GM15510 (cell line): ENCODE results near the gene MOB3A.

ENCODE experiments used
- POLR2A ChIP-seq: IDR thresholded peaks from 3 replicates; pipeline ENCODE4 v1.6.1; 2011; ENCODE audit warnings: borderline replicate concordance; ENCODE audit not compliant: insufficient read length; ENCODE audit errors: extremely low read depth

Gene MOB3A

DNA sequence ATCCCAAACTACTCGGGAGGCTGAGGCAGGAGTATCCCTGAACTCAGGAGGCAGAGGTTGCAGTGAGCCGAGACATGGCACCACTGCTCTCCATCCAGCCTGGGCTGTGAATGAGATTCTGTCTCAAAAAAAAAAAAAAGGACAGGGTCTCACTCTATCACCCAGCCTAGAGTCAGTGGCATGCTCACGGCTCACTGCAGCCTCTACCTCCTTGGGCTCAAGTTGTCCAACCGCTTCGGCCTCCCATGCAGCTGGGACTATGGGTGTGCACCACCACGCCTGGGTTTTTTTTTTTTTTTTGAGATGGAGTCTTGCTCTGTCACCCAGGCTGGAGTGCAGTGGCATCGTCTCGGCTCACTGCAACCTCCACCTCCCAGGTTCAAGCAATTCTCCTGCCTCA is 59.7 kb downstream of the MOB3A start:
- TF ChIP-seq POLR2A = no peak

DNA sequence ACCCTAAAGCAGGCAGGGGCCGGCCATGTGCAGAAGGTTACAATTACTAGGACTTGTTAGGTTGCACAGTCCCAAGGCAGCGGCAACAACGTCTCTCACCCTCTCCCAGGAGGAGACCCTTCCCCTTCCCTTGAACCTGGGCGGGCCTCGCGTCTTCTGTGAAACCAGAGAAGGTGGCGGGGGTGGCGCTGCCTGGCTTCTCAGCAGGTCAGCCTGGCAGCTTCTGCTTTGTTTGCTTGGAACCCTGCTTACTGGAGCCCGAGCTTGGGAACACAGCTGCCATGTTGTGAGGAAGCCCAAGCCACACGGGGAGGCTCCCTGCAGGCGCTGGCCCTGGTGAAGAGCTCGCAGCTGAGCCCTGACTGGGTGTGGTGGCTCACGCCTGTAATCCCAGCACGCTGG is 60.5 kb downstream of the MOB3A start:
- TF ChIP-seq POLR2A = no peak

DNA sequence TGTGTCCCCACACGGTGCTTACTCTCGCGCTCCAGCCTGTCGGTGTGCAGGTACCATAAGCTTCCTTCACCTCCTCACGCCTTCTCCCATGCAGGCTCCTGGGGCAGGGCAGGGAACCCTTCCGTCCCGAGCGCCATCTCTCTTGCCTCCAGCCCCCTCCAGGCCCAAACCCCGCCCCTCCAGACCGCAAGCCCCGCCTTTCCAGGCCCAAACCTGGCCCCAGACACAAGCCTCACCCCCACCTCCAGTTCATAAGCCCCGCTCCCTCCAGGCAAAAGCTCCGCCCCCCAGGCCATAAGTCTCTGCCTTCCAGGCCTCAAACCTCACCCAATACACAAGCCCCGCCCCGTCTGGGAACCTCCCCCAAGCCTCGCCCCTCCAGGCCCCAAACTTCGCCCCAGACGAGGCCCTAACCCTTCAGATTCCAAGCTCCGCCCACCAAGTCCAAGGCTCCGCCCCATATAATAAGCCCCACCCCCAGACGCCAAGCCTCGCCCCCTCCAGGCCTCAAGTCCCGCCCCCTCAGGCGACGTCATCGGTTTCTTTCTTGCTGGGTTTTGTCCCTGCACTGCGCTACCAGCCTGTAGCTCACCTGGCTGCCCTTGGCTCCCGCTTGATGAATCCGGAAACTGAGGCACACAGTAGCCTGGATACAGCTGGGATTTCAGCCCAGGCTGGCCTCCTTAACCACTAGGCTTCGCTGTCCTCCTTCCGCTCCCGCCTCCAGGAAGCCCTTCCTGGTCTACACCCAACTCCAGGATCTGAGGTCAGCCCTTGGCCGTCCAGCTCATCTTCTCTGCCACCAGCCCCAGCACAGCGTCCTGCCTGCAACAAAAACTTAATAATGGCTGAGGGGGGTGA is 61.2 kb downstream of the MOB3A start:
- TF ChIP-seq POLR2A = no peak

DNA sequence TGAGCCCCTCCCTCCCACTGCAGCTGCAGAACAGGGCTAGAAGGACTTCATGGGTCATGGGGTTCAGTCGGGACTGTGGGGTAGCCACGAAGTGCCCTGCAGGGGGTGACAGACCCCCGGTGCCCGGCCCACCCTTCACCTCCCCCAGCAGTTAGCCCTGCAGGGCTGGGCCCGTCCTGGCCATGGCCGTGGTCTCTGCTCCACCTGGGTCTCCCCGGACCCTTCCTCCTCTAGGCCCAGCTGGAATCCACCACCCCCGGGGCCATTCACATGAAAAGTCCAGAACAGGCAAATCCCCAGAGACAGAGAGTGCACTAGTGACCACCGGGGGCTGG is 62.3 kb downstream of the MOB3A start:
- no peak for TF ChIP-seq POLR2A

DNA sequence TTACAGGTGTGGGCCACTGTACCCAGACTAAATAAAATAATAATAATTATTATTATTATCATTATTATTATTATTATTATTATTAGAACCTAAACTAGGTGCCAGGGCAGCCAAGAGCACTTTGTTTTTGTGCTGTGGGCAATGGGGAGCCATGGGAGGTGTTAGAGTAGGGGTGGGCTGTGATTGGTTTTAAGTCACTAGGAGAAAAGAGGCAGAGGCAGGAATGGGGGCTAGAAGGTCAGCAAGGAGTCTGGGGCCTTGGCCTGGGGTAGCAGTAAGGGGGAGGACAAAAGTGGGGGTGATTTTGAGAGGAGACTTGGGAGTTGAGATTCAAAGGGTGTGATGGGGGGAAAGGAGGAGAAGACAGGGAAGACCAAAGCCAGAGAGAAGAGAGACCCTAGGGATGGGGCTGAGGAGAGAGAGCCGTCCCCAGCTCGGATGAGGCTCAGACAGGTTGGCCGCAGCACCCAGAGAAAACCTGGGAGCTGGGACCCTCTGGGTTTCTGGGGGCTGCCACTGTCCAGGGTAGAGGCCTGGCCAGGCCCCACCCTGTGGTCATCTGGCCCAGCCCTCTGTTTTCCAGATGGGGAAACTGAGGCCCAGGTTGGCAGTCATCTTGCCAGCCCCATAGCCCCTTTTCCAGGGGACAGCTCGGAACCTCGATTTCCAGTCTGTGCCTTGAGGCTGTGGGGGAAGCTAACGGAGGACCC is 62.9 kb downstream of the MOB3A start:
- TF ChIP-seq POLR2A = no peak

DNA sequence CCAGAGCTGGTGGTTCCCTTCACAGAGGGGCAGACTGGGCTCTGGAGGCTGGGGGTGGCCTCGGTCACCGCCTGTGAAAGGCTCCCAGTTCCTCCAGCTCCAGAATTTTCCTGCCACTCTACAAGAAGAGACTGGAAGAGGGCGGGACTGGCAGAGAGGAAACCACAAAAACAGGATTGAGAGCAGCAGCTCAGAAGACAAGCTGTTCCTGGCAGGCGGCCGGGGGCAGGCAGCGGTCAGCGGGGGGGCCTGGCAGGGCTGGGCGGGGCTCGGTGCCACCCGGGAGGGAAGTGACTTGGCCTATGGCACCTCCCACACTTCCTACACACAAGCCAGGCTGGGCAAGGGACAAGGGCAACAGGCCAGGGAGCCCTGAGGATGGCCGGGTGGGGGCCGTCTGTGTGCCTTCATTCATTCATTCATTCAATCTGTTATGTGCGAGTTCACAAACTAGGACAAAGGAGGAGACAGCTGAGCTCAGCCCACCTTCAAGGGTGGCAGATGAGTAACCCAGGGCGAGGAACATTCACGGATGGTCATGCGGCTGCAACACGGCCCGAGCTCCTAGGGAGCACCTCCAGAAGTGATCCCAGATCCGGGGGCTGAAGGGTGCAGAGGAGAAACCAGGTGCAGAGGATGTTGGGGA is 63.7 kb downstream of the MOB3A start:
- no peak for TF ChIP-seq POLR2A

DNA sequence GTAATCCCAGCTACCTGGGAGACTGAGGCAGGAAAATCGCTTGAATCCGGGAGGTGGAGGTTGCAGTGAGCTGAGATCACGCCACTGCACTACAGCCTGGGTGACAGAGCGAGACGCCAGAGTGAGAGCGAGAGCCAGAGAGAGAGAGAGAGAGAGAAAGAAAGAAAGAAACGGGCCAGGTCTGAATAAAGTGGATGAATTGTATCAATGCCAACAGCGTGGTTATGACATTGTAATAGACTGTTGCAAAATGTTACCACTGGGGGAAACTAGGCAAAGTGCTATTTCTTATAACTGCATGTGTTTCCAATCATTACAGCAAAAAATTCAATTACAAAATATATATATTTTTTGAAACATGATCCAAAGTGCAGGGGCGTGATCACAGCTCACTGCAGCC is 68.8 kb downstream of the MOB3A start:
- TF ChIP-seq POLR2A = no peak

- no peak for TF ChIP-seq POLR2A
These were observed 69.4 kb downstream of the MOB3A start for GRCh38 chr19:2026770-2027169.

GRCh38 chr19:2022289-2022688 is 73.8 kb downstream of the MOB3A start:
- no peak for TF ChIP-seq POLR2A

DNA sequence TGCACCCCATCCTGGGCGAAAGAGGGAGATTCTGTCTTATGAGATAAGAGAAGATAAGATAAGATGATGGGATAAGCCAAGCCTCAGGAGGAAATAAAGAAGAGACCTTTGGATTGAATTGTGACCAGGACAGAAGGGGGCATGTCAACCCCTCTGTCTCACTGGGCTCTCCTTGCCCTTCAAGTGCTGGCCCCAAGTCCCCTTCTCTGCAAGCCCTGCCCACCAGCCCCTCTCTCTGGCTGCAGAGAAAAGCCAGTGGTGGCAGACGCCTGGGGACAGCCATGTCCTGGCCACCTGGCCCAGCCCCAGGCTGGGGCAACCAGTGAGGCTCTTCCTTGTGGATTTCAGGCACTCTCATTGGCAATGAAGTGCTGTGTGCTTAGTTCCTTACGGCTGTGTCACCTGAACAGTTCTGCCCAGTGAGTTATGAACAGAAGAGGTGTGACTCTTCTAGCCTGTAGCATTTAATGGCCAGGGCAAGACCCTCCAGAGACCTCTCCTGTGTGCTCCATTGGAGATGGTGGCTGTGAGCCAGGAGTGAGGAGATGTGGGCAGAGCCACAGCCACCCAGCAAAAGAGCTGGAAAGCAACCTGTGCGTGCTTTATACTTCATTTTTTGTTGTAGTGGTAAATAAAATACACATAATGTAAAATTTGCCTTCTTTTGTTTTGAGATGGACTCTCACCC is 74.5 kb downstream of the MOB3A start:
- no peak for TF ChIP-seq POLR2A
